CD8-positive, alpha-beta memory T cell (primary cell): ENCODE results near the gene RPS6KC1. TPM values are rescaled to one million over a fixed set of nuclear protein-coding genes. Genes with fewer than 3 reads are reported as not detected.

Experiments
- CTCF ChIA-PET: fragments of 350-600 bp; sonication (Branson Sonifier 250); formaldehyde crosslinking; loops from one replicate; lab custom pipeline; 2021; ENCODE audit warnings: antibody characterized with exemption; lab: Charles Lee
- POLR2A ChIA-PET: fragments of 350-600 bp; sonication (Branson Sonifier 250); formaldehyde crosslinking; loops from one replicate; lab custom pipeline; 2021; ENCODE audit warnings: antibody characterized with exemption; lab: Charles Lee
- DNase-seq, 5 donors: peaks; one replicate each; pipeline versions ENCODE4 v3.0.0 to v3.0.0-alpha.2; 2020 to 2022; ENCODE audit warnings: mixed read lengths in 1 of 5
- H3K27ac ChIP-seq: one replicate; pipeline ENCODE4 v1.7.0; 2013; ENCODE audit warnings: low read depth, mild to moderate bottlenecking, low read length, moderate library complexity
- H3K27me3 ChIP-seq: 2 replicates; pipeline ENCODE4 v1.7.0; 2013; ENCODE audit warnings: low read length, mild to moderate bottlenecking; ENCODE audit not compliant: insufficient read depth, poor library complexity, severe bottlenecking
- H3K36me3 ChIP-seq: 2 replicates; pipeline ENCODE4 v1.7.0; 2013; ENCODE audit warnings: mild to moderate bottlenecking, low read length, moderate library complexity; ENCODE audit not compliant: insufficient read depth
- H3K4me1 ChIP-seq: 2 replicates; pipeline ENCODE4 v1.7.0; 2013; ENCODE audit warnings: mild to moderate bottlenecking, low read length, moderate library complexity; ENCODE audit not compliant: insufficient read depth
- H3K4me3 ChIP-seq: 2 replicates; pipeline ENCODE4 v1.7.0; 2013; ENCODE audit warnings: mild to moderate bottlenecking, low read length
- H3K9me3 ChIP-seq: 2 replicates; pipeline ENCODE4 v1.7.0; 2013; ENCODE audit warnings: mild to moderate bottlenecking, low read length
- H3K27ac Mint-ChIP-seq, 8 donors: one replicate each; pipeline ENCODE4 v1.8.0; 2020 to 2021; ENCODE audit warnings: mixed read lengths in 8 of 8, mild to moderate bottlenecking in 6 of 8, inconsistent platforms in 3 of 8, moderate library complexity in 3 of 8
- H3K27me3 Mint-ChIP-seq, 2 donors: one replicate each; pipeline ENCODE4 v1.8.0; 2020 to 2021; ENCODE audit warnings: mixed read lengths in 2 of 2, mild to moderate bottlenecking in 1 of 2, moderate library complexity in 1 of 2
- H3K36me3 Mint-ChIP-seq, 3 donors: one replicate each; pipeline ENCODE4 v1.8.0; 2020 to 2021; ENCODE audit warnings: mixed read lengths in 3 of 3, inconsistent platforms in 1 of 3, mild to moderate bottlenecking in 1 of 3
- H3K4me1 Mint-ChIP-seq, 3 donors: one replicate each; pipeline ENCODE4 v1.8.0; 2020 to 2021; ENCODE audit warnings: mixed read lengths in 3 of 3, inconsistent platforms in 1 of 3, mild to moderate bottlenecking in 1 of 3
- H3K4me3 Mint-ChIP-seq, 7 donors: one replicate each; pipeline ENCODE4 v1.8.0; 2020 to 2021; ENCODE audit warnings: mixed read lengths in 7 of 7, mild to moderate bottlenecking in 6 of 7, moderate library complexity in 4 of 7, inconsistent platforms in 2 of 7
- H3K9me3 Mint-ChIP-seq, 5 donors: one replicate each; pipeline ENCODE4 v1.8.0; 2020 to 2022; ENCODE audit warnings: mixed read lengths in 5 of 5, mild to moderate bottlenecking in 3 of 5, moderate library complexity in 2 of 5, inconsistent platforms in 1 of 5
- polyA plus RNA-seq: library from polyadenylated mRNA; unstranded; fragments of 300-500 nt; fragmentation: Illumina TruSeq; gene quantifications from one replicate; pipeline ENCODE4 v1.2.3, GENCODE V29; 2021
- total RNA-seq, 2 experiments: library from RNA; stranded (reverse); gene quantifications; one replicate each; pipeline ENCODE4 v1.2.3, GENCODE V29; 2021

RPS6KC1 gene
- total and polyA plus RNA-seq, 3 experiments from 2014 or later = 7.4 to 8.2 (median 7.4) TPM

- Mint-ChIP-seq H3K4me3 (no peak overlapping the region), H3K4me1 (peaks cover 20 to 35% (median 32%) of the 10 kb centered on the region in 3 donors), H3K27me3 (no peaks in the 10 kb centered on the region), H3K27ac (no peak overlapping the region), H3K9me3 (no peaks in the 10 kb centered on the region), H3K36me3 (peaks cover 0 to 3% (median 1%) of the 10 kb centered on the region in 3 donors)
- H3K27ac ChIP-seq = no peak overlapping the region
- DNase-seq = no peak
- no peaks in the 10 kb centered on the region for H3K9me3 ChIP-seq
- CTCF ChIA-PET = no interaction called here
- H3K36me3 ChIP-seq = no peaks in the 10 kb centered on the region
- no peaks in the 10 kb centered on the region for H3K27me3 ChIP-seq
- no peak overlapping the region for H3K4me3 ChIP-seq
- POLR2A ChIA-PET = no interaction called here
- H3K4me1 ChIP-seq = no peaks in the 10 kb centered on the region
These were observed 6.4 kb downstream of the RPS6KC1 start for GRCh38 chr1:213057264-213058059.

- CTCF ChIA-PET = no interaction called here
- Mint-ChIP-seq H3K27me3 (peaks cover 0 to 1% of the 10 kb centered on the region in 2 donors), H3K9me3 (no peaks in the 10 kb centered on the region), H3K36me3 (peaks cover 2 to 4% (median 3%) of the 10 kb centered on the region in 3 donors), H3K4me1 (peaks cover 12 to 35% (median 18%) of the 10 kb centered on the region in 3 donors), H3K27ac (no peak overlapping the region), H3K4me3 (no peak overlapping the region)
- Histone ChIP-seq H3K36me3 (no peaks in the 10 kb centered on the region), H3K27ac (no peak overlapping the region), H3K4me1 (no peaks in the 10 kb centered on the region), H3K27me3 (no peaks in the 10 kb centered on the region), H3K9me3 (no peaks in the 10 kb centered on the region), H3K4me3 (no peak overlapping the region)
- DNase-seq = no peak
- POLR2A ChIA-PET = no interaction called here
These were observed 9.8 kb downstream of the RPS6KC1 start for GRCh38 chr1:213060836-213061235.

GRCh38 chr1:213061263-213061662 is 10.2 kb downstream of the RPS6KC1 start:
- Mint-ChIP-seq H3K36me3 (peaks cover 2 to 4% (median 3%) of the 10 kb centered on the region in 3 donors), H3K4me3 (no peak overlapping the region), H3K4me1 (peaks cover 12 to 30% (median 15%) of the 10 kb centered on the region in 3 donors), H3K27ac (no peak overlapping the region), H3K27me3 (peaks cover 0 to 2% of the 10 kb centered on the region in 2 donors), H3K9me3 (no peaks in the 10 kb centered on the region)
- no peak for DNase-seq
- Histone ChIP-seq H3K27ac (no peak overlapping the region), H3K4me3 (no peak overlapping the region), H3K36me3 (no peaks in the 10 kb centered on the region), H3K9me3 (no peaks in the 10 kb centered on the region), H3K4me1 (no peaks in the 10 kb centered on the region), H3K27me3 (no peaks in the 10 kb centered on the region)
- POLR2A ChIA-PET = no interaction called here
- CTCF ChIA-PET = interaction anchor here (0.8 kb wide), 1 partner anchor 10 kb away, joined by 3 read pairs; no protein-coding TSS in a partner anchor

- Histone ChIP-seq H3K4me1 (peaks cover 4% of the 10 kb centered on the region), H3K9me3 (no peaks in the 10 kb centered on the region), H3K27ac (no peak overlapping the region), H3K4me3 (no peak overlapping the region), H3K27me3 (no peaks in the 10 kb centered on the region), H3K36me3 (no peaks in the 10 kb centered on the region)
- DNase-seq = no peak
- POLR2A ChIA-PET = no interaction called here
- no peaks in the 10 kb centered on the region for H3K9me3 Mint-ChIP-seq
- H3K4me3 Mint-ChIP-seq = no peak overlapping the region
- no peak overlapping the region for H3K27ac Mint-ChIP-seq
- CTCF ChIA-PET = no interaction called here
- H3K4me1 Mint-ChIP-seq = peaks cover 12 to 27% (median 24%) of the 10 kb centered on the region in 3 donors
- peaks cover 0 to 2% of the 10 kb centered on the region in 2 donors for H3K27me3 Mint-ChIP-seq
- peaks cover 2 to 3% (median 2%) of the 10 kb centered on the region in 3 donors for H3K36me3 Mint-ChIP-seq
These were observed 14.8 kb downstream of the RPS6KC1 start for GRCh38 chr1:213065800-213066199.

GRCh38 chr1:213066363-213066762 is 15.3 kb downstream of the RPS6KC1 start:
- POLR2A ChIA-PET = no interaction called here
- no peak overlapping the region for H3K27ac ChIP-seq
- Mint-ChIP-seq H3K27ac (no peak overlapping the region), H3K27me3 (peaks cover 0 to 2% of the 10 kb centered on the region in 2 donors), H3K36me3 (peaks cover 2 to 3% (median 2%) of the 10 kb centered on the region in 3 donors), H3K4me3 (no peak overlapping the region), H3K9me3 (no peaks in the 10 kb centered on the region), H3K4me1 (peaks cover 11 to 22% (median 21%) of the 10 kb centered on the region in 3 donors)
- DNase-seq = no peak
- no peaks in the 10 kb centered on the region for H3K36me3 ChIP-seq
- CTCF ChIA-PET = no interaction called here
- no peak overlapping the region for H3K4me3 ChIP-seq
- peaks cover 4% of the 10 kb centered on the region for H3K4me1 ChIP-seq
- no peaks in the 10 kb centered on the region for H3K27me3 ChIP-seq
- no peaks in the 10 kb centered on the region for H3K9me3 ChIP-seq

- Mint-ChIP-seq H3K4me1 (peaks cover 8 to 27% (median 22%) of the 10 kb centered on the region in 3 donors), H3K27ac (no peak overlapping the region), H3K27me3 (peaks cover 0 to 2% of the 10 kb centered on the region in 2 donors), H3K36me3 (peaks cover 2 to 3% (median 2%) of the 10 kb centered on the region in 3 donors), H3K9me3 (no peaks in the 10 kb centered on the region), H3K4me3 (no peak overlapping the region)
- Histone ChIP-seq H3K27ac (no peak overlapping the region), H3K9me3 (no peaks in the 10 kb centered on the region), H3K36me3 (no peaks in the 10 kb centered on the region), H3K4me3 (no peak overlapping the region), H3K27me3 (no peaks in the 10 kb centered on the region), H3K4me1 (peaks cover 4% of the 10 kb centered on the region)
- no peak for DNase-seq
- POLR2A ChIA-PET = no interaction called here
- CTCF ChIA-PET = no interaction called here
These were observed 16.3 kb downstream of the RPS6KC1 start for GRCh38 chr1:213067352-213067751.

- H3K36me3 Mint-ChIP-seq = peaks cover 3 to 11% (median 4%) of the 10 kb centered on the region in 3 donors
- H3K27me3 Mint-ChIP-seq = peaks cover 0 to 2% of the 10 kb centered on the region in 2 donors
- no peaks in the 10 kb centered on the region for H3K9me3 ChIP-seq
- H3K27me3 ChIP-seq = no peaks in the 10 kb centered on the region
- ChIA-PET POLR2A (no interaction called here), CTCF (interaction anchor here (0.6 to 1.6 kb wide), 2 partner anchors 9 to 364 kb away, joined by 3 to 5 read pairs; no protein-coding TSS in a partner anchor)
- H3K4me3 ChIP-seq = no peak overlapping the region
- peaks cover 10 to 23% (median 18%) of the 10 kb centered on the region in 3 donors for H3K4me1 Mint-ChIP-seq
- no peaks in the 10 kb centered on the region for H3K9me3 Mint-ChIP-seq
- H3K4me3 Mint-ChIP-seq = no peak overlapping the region
- H3K27ac Mint-ChIP-seq = peak overlapping the region in 2 of 8 donors; percentile 3 to 54
- peaks cover 4% of the 10 kb centered on the region for H3K4me1 ChIP-seq
- no peaks in the 10 kb centered on the region for H3K36me3 ChIP-seq
- no peak for DNase-seq
- no peak overlapping the region for H3K27ac ChIP-seq
These were observed 19.4 kb downstream of the RPS6KC1 start for GRCh38 chr1:213070406-213070805.

- no peaks in the 10 kb centered on the region for H3K9me3 ChIP-seq
- CTCF ChIA-PET = no interaction called here
- no peak for DNase-seq
- no peak overlapping the region for H3K4me3 ChIP-seq
- no peaks in the 10 kb centered on the region for H3K9me3 Mint-ChIP-seq
- no peak overlapping the region for H3K27ac Mint-ChIP-seq
- no peaks in the 10 kb centered on the region for H3K36me3 ChIP-seq
- peaks cover 0 to 29% (median 6%) of the 10 kb centered on the region in 3 donors for H3K36me3 Mint-ChIP-seq
- no peak overlapping the region for H3K27ac ChIP-seq
- H3K4me1 ChIP-seq = no peaks in the 10 kb centered on the region
- no peaks in the 10 kb centered on the region for H3K27me3 Mint-ChIP-seq
- no peak overlapping the region for H3K4me3 Mint-ChIP-seq
- peaks cover 3 to 9% (median 5%) of the 10 kb centered on the region in 3 donors for H3K4me1 Mint-ChIP-seq
- POLR2A ChIA-PET = no interaction called here
- H3K27me3 ChIP-seq = no peaks in the 10 kb centered on the region
These were observed 24.7 kb downstream of the RPS6KC1 start for GRCh38 chr1:213075725-213076124.
